Right lobe of liver (tissue), 4 donors: Measurements from ENCODE around the gene OLIG3.

ENCODE experiments used
- CTCF ChIP-seq, 4 donors: fragments of 200-600 bp in 3 of 4; fragments of 450-650 bp in 1 of 4; IDR thresholded peaks; one replicate each; pipeline versions ENCODE4 v1.5.1 to v1.8.0; 2016 to 2022; ENCODE audit warnings: antibody characterized with exemption in 4 of 4, mild to moderate bottlenecking in 2 of 4
- POLR2A ChIP-seq: fragments of 450-650 bp; IDR thresholded peaks from one replicate; pipeline ENCODE4 v1.6.1; 2017; ENCODE audit warnings: antibody characterized with exemption, mild to moderate bottlenecking
- donor health status: DM: no; HTN: no; CAD: no.
- donor health status: DM: no; HTN: no; CAD: no.
- donor health status: DM: no; HTN: yes; CAD: no.

GRCh38 chr6:137473598-137473997 lies 20.6 kb downstream of the OLIG3 start:
- TF ChIP-seq POLR2A (no peak), CTCF (IDR thresholded peaks at IDR 0.05) (no peak)
